WI38 (cell line): ENCODE results near the gene BRD9.
"Not testable (repeated sequence)": the region's sequence is repeated elsewhere in the genome, so short reads cannot be mapped to it uniquely, and the experiment has no call there.

Source experiments
- H3K4me3 ChIP-seq: 2 replicates; pipeline ENCODE4 v1.5.1; 2011; ENCODE audit warnings: low read depth, mild to moderate bottlenecking, control low read depth, low read length
- CTCF ChIP-seq: IDR thresholded peaks from 2 replicates; pipeline ENCODE4 v1.5.1; 2012; ENCODE audit warnings: low read depth, mild to moderate bottlenecking, control low read depth, low read length

The BRD9 gene

GRCh38 chr5:892394-893136, at the start of gene BRD9, which contains the start of gene TRIP13:
BRD9 (minus strand) TSS chr5:892801; CDS start chr5:892657, 144 bp downstream.
TRIP13 (plus strand) TSS chr5:892884; CDS start chr5:892999, 115 bp downstream.
- no peak for TF ChIP-seq CTCF

GRCh38 chr5:940741-941140, 48.1 kb upstream of the BRD9 start:
- not testable (repeated sequence) for H3K4me3 ChIP-seq

More at GRCh38 chr5:892394-893136, at the start of gene BRD9, which contains the start of gene TRIP13:
- H3K4me3 ChIP-seq: peak within 1 kb of the TSS; percentile 79

GRCh38 chr5:939368-939767, 46.8 kb upstream of the BRD9 start:
- TF ChIP-seq CTCF: no peak
- no peak overlapping the region for H3K4me3 ChIP-seq

- no peak overlapping the region for H3K4me3 ChIP-seq
- TF ChIP-seq CTCF: no peak
These were observed 44.7 kb upstream of the BRD9 start for GRCh38 chr5:937151-937924.

GRCh38 chr5:936149-937144, 43.8 kb upstream of the BRD9 start:
- no peak for TF ChIP-seq CTCF
- H3K4me3 ChIP-seq: no peak overlapping the region

- no peak for TF ChIP-seq CTCF
- no peak overlapping the region for H3K4me3 ChIP-seq
These were observed 43.0 kb upstream of the BRD9 start for GRCh38 chr5:935510-936084.

GRCh38 chr5:934381-934967, 41.9 kb upstream of the BRD9 start:
- TF ChIP-seq CTCF: peak; percentile 9; the same call in 1 of the 2 replicates
- H3K4me3 ChIP-seq: not testable (repeated sequence)

- not testable (repeated sequence) for H3K4me3 ChIP-seq
These were observed 41.4 kb upstream of the BRD9 start for GRCh38 chr5:933951-934350.
